NCI-H146 treated with DMSO at 0.1 percent for 48 hours (cell line): ENCODE measurements around the gene ABCC2.
"Not testable (repeated sequence)": the region's sequence is repeated elsewhere in the genome, so short reads cannot be mapped to it uniquely, and the experiment has no call there.

ENCODE experiments used
- DNase-seq: peaks from one replicate; lab custom pipeline; 2025; ENCODE audit not compliant: unreplicated experiment; lab: John Stamatoyannopoulos, UW

ABCC2 gene

DNA sequence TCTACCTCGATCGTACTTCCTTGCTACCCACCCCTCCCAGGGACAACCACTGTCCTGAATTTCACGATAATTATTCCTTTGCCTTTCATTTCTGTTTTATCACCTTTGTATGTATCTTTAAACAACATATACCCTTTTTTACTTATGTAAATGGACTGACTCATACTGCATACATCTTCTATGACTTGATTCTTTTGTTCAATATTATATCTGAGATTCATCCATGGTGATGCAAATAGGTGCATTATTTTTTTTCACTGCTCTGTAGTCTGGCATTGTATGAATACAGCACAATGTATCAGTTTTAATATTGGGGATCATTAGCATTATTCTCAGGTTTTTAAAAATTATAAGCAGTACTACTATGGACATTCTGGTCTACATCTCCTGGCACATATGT, 69.4 kb downstream of the ABCC2 start:
- no peak for DNase-seq

DNA sequence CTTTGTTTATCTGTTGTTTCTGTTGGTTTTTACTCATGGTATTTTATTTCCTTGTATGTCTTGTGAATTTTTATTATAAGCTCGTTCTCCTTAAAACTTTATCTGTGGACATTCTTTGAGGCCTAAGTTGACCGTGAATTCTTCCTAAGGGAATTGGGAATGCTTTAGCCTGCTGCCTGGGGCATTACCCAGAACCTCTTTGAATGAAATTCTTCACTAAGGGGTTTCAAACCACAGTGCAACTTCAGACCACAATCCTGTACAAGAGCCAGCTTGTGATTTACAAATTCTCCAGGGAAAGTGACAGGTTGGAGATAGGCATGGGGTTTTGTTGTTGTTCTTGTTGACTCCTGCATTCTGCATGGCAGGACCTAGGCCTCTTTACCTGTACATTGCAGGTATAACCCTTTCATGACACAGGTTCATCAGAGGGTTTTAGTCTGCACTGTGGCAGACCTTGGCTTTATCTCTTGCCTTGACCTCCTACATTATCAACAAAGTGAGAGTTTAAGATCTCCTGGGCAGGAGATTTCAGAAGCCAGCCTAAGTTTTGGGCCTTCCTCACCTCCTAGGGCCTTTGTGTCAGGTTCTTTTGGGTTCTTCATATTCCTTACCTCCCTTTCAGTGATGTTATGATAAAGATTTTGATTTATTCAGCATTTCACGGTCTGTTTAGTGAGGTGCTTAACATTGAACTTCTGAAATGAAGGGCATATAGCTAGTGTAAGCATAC, 70.2 kb downstream of the ABCC2 start:
- no peak for DNase-seq

DNA sequence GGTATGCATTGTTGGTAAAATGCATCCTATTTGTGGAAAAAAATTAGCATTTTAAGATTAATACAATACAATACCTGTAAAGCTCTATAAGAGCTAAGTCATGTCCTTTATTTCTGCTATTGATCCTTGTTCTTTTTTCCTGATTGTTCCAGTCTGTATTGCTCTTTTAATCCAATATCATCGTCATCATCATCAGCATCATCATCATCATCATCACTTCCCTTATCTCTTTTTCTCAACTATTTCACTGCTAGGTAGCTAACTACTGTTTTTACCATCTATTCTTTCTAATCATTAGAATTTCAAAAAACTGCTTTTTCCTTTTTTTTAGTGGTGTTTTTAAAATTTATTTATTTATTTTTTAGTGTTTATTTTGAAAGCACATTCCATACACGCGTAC, 71.2 kb downstream of the ABCC2 start:
- no peak for DNase-seq

DNA sequence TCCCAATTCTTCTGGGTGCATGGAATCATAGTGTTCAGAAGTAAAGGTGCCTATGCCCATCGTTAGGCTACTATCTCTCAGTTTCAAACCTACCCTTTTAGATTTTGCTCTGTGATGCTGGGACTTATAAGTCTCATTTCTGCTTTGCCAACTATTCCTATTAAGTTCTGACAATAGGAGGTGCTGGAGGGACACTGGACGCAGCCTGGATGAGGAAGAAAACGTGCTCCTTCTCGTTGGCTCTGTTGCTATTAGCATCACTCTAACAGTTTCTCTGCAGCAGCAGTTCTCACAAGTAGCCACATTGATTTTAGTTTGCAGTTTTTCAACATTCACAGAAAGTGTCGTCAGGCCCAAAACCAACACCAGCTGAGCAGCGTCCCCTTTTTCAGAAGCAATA, 72.4 kb downstream of the ABCC2 start:
- DNase-seq = no peak

DNA sequence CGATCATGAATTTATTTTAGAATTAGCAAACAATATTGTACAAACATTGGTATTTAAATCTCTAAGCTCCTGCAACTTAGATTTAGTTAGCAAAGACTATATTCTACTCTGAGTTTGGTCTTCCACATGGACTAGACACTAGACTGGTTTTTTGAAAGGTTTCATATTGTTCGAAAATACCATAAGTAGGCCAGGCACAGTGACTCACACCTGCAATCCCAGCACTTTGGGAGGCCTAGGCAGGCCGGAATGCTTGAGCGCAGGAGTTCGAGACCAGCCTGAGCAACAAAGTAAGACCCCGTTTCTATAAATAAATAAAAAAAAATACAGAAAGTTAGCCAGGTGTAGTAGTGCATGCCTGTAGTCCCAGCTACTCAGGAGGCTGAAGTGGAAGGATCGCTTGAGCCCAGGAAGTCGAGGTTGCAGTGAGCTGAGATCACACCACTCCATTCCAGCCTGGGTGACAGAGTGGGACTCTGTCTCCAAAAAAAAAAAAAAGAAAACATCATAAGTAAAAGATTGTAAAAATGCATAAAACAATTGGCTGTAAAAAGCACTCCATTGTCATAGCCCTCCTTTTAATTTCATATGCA, 73.1 kb downstream of the ABCC2 start:
- no peak for DNase-seq

DNA sequence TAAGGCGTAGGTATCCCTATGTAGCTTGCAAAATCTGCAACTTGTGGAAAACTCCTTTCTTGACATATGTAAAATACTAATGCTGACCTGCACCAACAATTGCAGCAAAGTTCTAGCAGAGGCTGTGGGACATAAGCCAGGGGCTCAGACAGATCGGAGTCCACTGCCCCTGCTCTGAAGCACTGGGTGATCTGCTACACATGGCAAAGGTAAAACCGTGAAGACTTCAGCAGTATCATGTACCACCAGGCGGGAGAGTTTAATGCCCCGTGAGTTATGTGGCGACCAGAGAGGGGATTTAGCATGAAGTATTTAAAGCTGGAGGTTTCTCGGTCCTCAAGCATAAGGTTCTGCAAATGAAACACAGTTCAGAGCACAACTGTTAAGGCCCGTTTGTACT, 76.4 kb downstream of the ABCC2 start:
- no peak for DNase-seq

DNA sequence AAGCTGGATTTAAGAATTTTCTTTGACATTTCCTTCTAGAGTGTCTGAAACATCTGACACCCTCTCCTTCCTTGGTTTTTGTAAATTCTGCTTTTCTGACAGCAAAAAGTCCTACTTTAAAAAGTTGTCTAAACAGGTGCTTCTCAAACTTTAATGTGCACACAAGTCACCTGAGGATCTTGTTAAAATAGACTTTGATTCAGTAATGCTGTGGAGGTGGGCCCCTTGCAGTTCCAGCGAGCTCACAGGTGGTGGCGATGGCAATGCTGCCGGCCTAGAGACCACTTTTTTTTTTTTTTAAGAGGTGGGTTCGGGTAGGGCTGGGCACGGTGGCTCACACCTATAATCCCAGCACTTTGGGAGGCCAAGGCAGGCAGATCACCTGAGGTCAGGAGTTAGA, 77.1 kb downstream of the ABCC2 start:
- no peak for DNase-seq

DNA sequence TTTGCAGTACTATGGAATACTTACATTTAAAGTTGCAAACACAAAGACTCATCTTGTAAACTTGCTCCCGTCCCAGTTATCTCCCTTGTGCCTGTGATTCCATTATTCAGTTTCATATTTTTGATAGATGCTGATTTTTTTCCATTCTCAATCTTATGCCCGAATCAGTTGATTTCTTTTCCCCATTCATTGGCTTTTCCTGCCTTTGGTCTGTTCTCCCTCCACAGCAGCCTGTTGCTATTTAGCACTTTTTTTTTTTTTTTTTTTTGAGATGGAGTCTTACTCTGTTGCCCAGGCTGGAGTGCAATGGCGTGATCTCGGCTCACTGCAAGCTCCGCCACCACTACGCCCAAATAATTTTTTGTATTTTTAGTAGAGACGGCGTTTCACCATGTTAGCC, 78.0 kb downstream of the ABCC2 start:
- no peak for DNase-seq

DNA sequence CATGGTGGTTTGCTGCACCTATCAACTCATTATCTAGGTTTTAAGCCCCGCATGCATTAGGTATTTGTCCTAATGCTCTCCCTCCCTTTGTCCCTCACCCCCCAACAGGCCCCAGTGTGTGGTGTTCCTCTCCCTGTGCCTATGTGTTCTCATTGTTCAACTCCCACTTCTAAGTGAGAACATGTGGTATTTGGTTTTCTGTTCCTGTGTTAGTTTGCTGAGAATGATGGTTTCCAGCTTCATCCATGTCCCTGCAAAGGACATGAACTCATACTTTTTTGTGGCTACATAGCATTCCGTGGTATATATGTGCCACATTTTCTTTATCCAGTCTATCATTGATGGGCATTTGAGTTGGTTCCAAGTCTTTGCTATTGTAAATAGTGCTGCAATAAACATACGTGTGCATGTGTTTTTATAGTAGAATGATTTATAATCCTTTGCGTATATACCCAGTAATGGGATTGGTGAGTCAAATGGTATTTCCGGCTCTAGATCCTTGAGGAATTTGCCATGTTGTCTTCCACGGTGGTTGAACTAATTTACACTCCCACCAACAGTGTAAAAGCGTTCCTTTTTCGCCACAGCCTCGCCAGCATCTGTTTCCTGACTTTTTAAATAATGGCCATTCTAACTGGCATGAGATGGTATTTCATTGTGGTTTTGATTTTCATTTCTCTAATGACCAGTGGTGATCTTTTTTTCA, 81.2 kb downstream of the ABCC2 start:
- not testable (repeated sequence) for DNase-seq

DNA sequence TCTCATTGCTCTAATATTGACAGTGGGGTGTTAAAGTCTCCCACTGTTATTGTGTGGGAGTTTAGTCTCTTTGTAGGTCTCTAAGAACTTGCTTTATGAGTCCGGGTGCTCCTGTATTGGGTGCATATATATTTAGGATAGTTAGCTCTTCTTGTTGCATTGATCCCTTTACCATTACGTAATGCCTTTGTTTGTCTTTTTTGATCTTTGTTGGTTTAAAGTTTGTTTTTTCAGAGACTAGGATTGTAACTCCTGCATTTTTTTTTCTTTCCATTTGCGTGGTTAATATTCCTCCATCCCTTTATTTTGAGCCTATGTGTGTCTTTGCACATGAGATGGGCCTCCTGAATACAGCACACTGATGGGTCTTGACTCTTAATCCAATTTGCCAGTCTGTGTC, 84.8 kb downstream of the ABCC2 start:
- DNase-seq = not testable (repeated sequence)

DNA sequence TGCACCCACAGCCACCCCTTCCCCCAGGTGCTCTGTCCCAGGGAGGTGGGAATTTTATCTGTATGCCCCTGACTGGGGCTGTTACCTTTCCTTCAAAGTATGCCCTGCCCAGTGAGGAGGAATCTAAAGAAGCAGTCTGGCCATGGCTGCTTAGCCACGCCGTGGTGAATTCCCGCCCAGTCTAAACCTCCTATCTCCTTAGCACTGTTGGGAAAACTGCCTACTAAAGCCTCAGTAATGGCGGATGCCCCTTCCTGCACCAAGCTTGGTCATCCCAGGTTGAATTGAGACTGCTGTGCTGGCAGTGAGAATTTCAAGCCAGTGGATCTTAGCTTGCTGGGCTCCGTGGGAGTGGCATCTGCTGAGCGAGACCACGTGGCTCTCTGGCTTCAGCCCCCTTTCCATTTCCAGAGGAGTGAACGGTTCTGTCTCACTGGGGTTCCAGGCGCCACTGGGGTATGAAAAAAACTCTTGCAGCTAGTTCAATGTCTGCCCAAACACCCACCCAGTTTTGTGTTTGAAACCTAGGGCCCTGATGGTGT, 87.2 kb downstream of the ABCC2 start:
- no peak for DNase-seq

DNA sequence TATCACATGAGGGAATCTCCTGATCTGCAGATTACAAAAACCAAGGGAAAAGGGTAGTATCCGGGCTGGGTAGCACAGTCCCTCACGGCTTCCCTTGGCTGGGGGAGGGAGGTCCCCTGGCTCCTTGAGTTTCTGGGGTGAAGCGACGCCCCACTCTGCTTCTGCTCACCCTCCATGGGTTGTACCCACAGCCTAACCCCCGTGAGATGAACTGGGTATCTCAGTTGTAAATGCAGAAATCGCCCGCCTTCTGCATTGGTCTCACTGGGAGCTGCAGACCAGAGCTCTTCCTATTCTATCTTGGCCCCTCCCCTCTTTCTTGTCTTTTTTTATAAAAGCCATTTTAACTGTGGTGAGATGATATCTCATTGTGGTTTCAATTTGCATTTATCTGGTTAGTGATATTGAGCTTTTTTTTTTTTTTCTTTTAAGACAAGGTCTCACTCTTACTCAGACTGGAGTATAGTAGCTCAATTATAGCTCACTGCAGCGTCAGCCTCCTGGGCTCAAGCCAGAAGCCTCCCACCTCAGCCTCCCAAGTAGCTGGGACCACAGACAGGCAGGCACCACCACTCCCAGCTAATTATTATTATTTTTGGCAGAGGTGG, 87.8 kb downstream of the ABCC2 start:
- no peak for DNase-seq

DNA sequence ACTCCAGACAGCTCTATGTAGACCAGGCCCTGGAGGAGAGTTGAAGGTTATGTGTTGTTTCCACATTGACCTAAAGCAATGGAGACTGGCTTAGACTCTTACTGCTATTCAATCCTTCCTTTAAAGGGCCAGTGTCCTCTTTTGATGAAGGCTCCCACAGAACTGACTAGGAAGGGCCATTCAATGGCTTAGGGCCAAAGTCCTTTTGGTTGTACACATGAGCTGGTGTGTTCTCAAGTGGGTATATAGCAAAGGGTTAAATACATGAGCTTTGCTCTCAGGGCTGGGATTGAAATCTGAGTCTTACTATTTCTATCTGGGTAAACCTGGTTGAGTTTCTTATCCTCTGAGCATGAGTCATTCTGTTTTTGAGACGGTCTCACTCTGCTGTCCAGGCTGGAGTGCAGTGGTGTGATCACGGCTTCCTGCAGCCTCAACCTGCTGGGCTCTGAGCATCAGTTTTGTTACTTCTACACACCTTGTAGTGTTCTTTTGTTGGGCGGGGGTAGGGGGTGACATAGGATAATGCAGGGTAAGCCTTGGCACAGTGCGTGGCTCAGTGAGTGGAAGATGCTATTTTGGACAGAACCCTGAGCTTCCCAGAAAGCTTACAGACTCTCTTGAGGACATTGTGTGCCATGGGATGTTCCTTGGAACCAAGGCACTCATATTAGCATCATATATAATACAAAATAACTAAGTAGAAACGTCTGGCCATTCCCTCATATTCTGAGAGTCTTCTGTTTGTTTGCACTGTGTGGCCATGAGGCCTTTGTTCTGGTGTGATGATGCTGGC, 90.1 kb downstream of the ABCC2 start:
- no peak for DNase-seq

DNA sequence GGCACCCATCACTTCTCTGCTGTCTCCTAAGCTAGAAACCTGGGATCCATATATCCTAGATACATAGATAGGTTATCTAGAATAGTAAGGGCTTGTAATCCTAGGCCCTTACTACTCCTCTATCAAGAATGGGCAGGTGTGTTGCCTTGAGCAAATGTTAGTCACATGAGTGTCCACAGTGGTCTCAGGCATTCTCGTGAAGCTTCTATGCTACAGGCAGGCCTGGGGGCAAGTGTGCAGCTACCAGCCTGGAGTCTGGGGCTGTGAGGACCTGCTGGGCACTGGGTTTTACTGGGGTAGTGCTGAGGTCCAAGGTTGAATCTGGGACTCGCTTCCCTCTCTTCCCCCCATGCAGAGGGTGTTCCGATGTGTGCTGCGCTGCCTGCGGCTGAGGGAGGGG, 91.4 kb downstream of the ABCC2 start:
- no peak for DNase-seq

DNA sequence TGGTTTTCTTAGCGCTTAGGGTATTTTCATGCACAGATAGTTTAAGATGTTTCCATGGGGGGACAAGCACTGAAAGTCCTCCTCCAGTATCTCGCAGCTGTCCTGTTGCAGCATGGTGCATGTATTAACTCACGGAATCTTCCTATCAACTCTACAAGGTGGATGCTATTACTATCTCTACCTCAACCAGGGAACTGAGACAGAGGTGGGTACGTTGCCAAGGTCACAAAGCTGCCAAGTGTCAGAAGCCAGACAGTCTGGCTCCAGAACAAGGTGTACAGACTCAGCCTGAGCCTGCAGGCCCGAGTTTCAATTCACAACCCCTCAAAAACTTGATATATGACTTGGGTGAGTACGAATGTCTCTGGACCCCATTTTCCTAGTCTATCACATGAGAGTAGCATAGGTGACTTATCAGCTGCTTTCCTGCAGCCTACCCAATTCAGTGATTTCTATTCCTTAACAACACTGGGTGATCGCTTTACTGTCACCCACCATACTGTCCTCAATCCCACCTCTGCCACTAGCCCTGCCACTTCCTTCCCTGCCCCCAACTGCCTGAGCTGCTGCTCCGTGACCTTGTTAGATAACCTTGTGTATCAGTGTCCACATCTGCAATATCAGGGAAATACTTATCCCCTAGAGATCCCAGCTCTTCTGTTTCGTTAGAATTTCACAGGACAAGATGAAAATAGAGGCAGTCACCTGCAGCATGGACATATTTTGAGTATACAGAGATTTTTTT, 92.1 kb downstream of the ABCC2 start:
- DNase-seq = no peak

DNA sequence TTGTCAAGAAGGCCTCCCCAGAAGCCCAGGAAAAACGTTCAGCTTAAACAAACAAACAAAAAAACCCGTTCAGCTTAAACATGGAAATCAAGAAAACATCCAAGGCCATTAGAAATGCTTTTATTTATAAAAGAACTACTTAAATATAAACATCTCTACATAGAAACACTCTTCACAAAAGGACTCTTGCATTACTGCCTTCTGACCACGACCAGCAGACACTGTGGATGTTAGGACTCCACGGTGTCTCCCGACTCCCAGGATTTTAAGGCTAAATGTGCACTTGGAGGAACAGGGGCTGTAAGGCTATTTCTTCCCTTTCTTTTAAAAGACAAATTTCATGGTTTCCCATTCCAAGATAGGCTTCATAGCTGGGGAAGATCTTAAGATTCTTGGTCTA, 93.0 kb downstream of the ABCC2 start:
- no peak for DNase-seq

DNA sequence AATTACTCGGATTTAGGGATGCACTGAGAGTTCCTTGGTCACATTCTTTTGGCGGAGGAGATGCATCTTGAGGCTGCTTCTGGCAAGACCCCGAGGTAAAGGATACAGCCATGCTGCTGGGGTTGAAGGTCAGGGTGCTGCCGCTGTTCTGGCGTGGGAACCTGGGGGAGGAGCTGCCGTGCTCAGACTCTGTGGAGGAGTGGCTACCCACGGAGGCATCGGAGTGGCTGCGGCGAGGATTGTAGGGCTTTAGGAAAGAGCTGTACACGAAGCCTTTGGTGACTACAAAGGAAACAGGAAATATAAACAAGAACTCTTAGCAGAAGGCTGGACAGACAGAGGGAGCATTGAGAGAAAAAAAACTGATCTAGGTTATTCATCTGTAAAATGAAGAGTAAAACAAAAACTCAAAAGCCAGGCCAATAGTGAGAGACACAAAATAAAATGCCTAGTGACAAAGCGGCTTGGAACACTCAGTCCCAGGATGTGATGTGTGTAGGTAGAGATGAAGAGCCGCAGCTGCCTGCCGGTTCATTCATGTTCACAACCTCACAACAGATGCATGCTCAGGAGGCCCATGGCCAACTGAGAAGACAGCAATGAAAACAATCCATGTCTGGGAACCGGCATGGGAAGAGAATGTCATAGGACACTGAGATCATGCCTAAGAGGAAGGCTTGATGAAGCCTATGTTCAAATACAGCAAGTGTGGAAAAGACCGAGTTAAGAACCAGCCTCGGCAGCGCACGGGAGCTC, 97.8 kb downstream of the ABCC2 start:
- DNase-seq = no peak

DNA sequence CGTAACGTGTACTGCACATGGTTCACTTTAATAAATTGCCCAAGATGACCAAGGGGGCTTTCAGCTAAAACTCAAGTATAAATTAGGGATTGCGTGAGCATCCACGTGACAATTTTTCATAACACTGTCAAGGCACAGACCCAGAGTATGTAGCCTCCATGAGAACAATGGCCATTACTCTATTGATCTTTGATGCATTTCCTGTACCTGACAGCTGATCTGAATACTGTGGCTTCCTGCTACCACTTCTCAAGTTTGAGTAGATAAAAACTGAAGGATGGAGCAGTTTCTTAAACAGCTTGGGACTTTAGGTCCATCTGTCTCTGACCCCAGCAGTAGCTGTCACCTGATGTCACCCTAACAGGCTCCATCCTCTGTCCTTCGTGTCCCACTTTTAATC, 98.9 kb downstream of the ABCC2 start:
- no peak for DNase-seq

DNA sequence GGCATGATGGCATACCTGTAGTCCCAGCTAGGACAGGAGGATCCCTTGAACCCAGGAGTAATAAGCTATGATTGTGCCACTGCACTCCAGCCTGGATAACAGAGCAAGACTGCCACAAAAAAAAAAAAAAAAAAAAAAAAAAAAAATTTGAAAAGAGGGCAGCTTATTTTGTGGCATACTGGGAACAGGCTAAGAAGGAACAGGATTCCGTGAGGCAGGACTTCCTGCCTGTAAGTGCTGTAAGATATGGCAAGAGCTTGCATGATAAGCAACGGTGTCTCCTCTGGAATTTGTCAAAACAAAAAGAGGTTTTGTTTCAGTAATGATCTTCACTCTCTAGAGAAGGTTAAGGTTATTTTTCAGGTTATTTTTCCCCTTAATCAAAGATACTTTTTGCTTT, 101.1 kb downstream of the ABCC2 start:
- DNase-seq = no peak

DNA sequence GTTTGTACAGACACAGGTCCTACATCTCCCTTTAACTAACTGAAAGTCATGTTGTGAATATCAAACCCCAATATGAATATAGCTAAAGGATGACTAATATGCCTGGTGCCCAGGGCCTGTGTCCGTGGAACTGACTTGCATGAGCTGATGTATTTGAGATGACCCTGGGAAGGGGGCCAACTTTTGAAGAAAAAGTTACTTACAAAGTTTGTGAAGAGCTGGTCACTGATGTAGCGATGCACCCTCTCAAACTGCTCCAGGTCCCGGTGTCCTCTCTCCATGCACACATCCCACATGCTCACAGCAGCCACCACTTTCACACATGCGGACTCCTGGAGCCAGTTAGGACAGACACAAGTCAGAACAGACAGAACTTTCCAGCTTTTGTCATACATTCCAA, 106.2 kb downstream of the ABCC2 start:
- DNase-seq = no peak
